22Rv1 (cell line): ENCODE data around the gene CXCR5.

Experiments used
- H3K27ac ChIP-seq: fragments of 450-650 bp; 2 replicates; pipeline ENCODE4 v1.5.1; 2017
- CTCF ChIP-seq: fragments of 450-650 bp; IDR thresholded peaks from 2 replicates; pipeline ENCODE4 v1.5.1; 2017; ENCODE audit warnings: mild to moderate bottlenecking
- ZFX ChIP-seq: fragments of 450-650 bp; IDR thresholded peaks from 2 replicates; pipeline ENCODE4 v1.6.1; 2017; ENCODE audit warnings: antibody characterized with exemption, borderline replicate concordance

CXCR5 gene

GRCh38 chr11:118938491-118939403 is 55.1 kb downstream of the CXCR5 start:
- no peak for TF ChIP-seq ZFX
- TF ChIP-seq CTCF = no peak

GRCh38 chr11:118939404-118939915 is 55.8 kb downstream of the CXCR5 start:
- H3K27ac ChIP-seq = no peak overlapping the region
- TF ChIP-seq ZFX (no peak), CTCF (no peak)

More at GRCh38 chr11:118938491-118939403, 55.1 kb downstream of the CXCR5 start:
- no peak overlapping the region for H3K27ac ChIP-seq

GRCh38 chr11:118939953-118940598 is 56.4 kb downstream of the CXCR5 start:
- TF ChIP-seq CTCF (no peak), ZFX (no peak)
- no peak overlapping the region for H3K27ac ChIP-seq

GRCh38 chr11:118947091-118947490 is 63.4 kb downstream of the CXCR5 start:
- no peak for TF ChIP-seq CTCF
- TF ChIP-seq ZFX = no peak
- no peak overlapping the region for H3K27ac ChIP-seq
